ENCODE measurements around the gene ANK3. TPM values are rescaled to one million over a fixed set of nuclear protein-coding genes. Genes with fewer than 3 reads are reported as not detected.
A peak's percentile ranks its signal among the peaks of the same experiment; 100 is the strongest.

ANK3 gene
- total RNA-seq, 1 donor from 2014 or later, result 188 TPM

- ATAC-seq (no peak), DNase-seq (no peak)
- intact Hi-C loops (cut with micrococcal nuclease), result loop anchor here (5.0 to 10.0 kb wide), 3 partner anchors 105 to 543 kb away; no protein-coding TSS in a partner anchor
These were observed 287.9 kb downstream of the ANK3 start for GRCh38 chr10:60101821-60102220.

- intact Hi-C loops (cut with micrococcal nuclease), result loop anchor here (5.0 to 10.0 kb wide), 3 partner anchors 107 to 545 kb away; no protein-coding TSS in a partner anchor
- no peak for DNase-seq
- peak; percentile 67 for ATAC-seq
These were observed 289.5 kb downstream of the ANK3 start for GRCh38 chr10:60099998-60100747.

GRCh38 chr10:60098677-60099601, 290.7 kb downstream of the ANK3 start:
- DNase-seq (no peak), ATAC-seq (no peak)
- intact Hi-C loops (cut with micrococcal nuclease), result no loop called here

- ATAC-seq (no peak), DNase-seq (no peak)
- intact Hi-C loops (cut with micrococcal nuclease), result no loop called here
These were observed 292.7 kb downstream of the ANK3 start for GRCh38 chr10:60096761-60097513.

GRCh38 chr10:60093317-60093716, 296.4 kb downstream of the ANK3 start:
- intact Hi-C loops (cut with micrococcal nuclease), result no loop called here
- DNase-seq, result no peak
- ATAC-seq, result no peak

GRCh38 chr10:60086862-60087261, 302.8 kb downstream of the ANK3 start:
- intact Hi-C loops (cut with micrococcal nuclease), result no loop called here
- ATAC-seq (no peak), DNase-seq (no peak)

GRCh38 chr10:60086421-60086820, 303.3 kb downstream of the ANK3 start:
- intact Hi-C loops (cut with micrococcal nuclease), result no loop called here
- ATAC-seq, result no peak
- no peak for DNase-seq

GRCh38 chr10:60082744-60083344, 306.8 kb downstream of the ANK3 start:
- ATAC-seq (no peak), DNase-seq (no peak)
- intact Hi-C loops (cut with micrococcal nuclease), result no loop called here

- DNase-seq (no peak), ATAC-seq (no peak)
- intact Hi-C loops (cut with micrococcal nuclease), result no loop called here
These were observed 307.3 kb downstream of the ANK3 start for GRCh38 chr10:60082341-60082740.

GRCh38 chr10:60073781-60074656, 315.7 kb downstream of the ANK3 start:
- intact Hi-C loops (cut with micrococcal nuclease), result no loop called here
- DNase-seq (no peak), ATAC-seq (no peak)

GRCh38 chr10:60073397-60073780, 316.3 kb downstream of the ANK3 start:
- no peak for ATAC-seq
- intact Hi-C loops (cut with micrococcal nuclease), result no loop called here
- DNase-seq, result no peak

- intact Hi-C loops (cut with micrococcal nuclease), result no loop called here
- DNase-seq, result no peak
- ATAC-seq, result no peak
These were observed 320.4 kb downstream of the ANK3 start for GRCh38 chr10:60069311-60069710.

GRCh38 chr10:60050366-60050765, 339.3 kb downstream of the ANK3 start:
- DNase-seq (no peak), ATAC-seq (no peak)
- intact Hi-C loops (cut with micrococcal nuclease), result no loop called here

GRCh38 chr10:60048091-60048501, 341.6 kb downstream of the ANK3 start:
- intact Hi-C loops (cut with micrococcal nuclease), result no loop called here
- DNase-seq (no peak), ATAC-seq (peak; percentile 30)

- intact Hi-C loops (cut with micrococcal nuclease), result no loop called here
- DNase-seq, result no peak
- ATAC-seq, result no peak
These were observed 344.1 kb downstream of the ANK3 start for GRCh38 chr10:60045571-60045970.

GRCh38 chr10:60044971-60045370, 344.7 kb downstream of the ANK3 start:
- intact Hi-C loops (cut with micrococcal nuclease), result no loop called here

GRCh38 chr10:60044242-60044641, 345.4 kb downstream of the ANK3 start:
- ATAC-seq, result no peak
- DNase-seq, result no peak
- intact Hi-C loops (cut with micrococcal nuclease), result no loop called here

More at GRCh38 chr10:60044971-60045370, 344.7 kb downstream of the ANK3 start:
- ATAC-seq (no peak), DNase-seq (no peak)

- intact Hi-C loops (cut with micrococcal nuclease), result no loop called here
- ATAC-seq, result no peak
- no peak for DNase-seq
These were observed 346.0 kb downstream of the ANK3 start for GRCh38 chr10:60043561-60044241.
